ENCODE measurements around the gene SSBP2.

The SSBP2 gene

DNA sequence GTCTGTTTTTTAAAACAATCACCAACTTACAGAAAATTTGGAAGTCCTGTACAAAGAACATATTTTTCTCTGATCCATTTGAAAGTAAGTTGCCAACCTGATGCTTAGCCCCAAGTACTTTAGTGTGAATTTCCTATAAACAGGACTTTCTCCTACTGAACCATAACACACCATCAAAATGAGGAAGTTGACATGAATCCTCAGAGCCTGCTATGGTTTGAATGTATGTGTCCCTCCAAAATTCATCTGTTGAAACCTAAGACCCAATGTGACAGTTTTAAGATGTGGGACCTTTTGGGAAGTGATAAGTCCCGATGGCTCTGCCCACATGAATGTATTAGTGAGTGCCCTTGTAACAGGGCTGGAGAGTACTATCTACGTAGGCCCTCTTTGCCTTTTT lies 350.5 kb downstream of the SSBP2 start:
- no peak overlapping the region for H3K27ac ChIP-seq (ENCODE audit: low read length)
- DNase-seq = no peak
- no peaks in the 10 kb centered on the region for H3K4me1 ChIP-seq (ENCODE audit: insufficient read depth, low read length)
- H3K9ac ChIP-seq (ENCODE audit: low read depth, low read length) = no peak overlapping the region
- ATAC-seq (ENCODE audit: insufficient read depth, low read depth) = 0 out of 3 replicates have a peak, but pooled peaks have one; percentile 15
- H3K27me3 ChIP-seq (ENCODE audit: insufficient read depth, low read length, poor library complexity) = no peaks in the 10 kb centered on the region
- TF ChIP-seq, protein P1, sequence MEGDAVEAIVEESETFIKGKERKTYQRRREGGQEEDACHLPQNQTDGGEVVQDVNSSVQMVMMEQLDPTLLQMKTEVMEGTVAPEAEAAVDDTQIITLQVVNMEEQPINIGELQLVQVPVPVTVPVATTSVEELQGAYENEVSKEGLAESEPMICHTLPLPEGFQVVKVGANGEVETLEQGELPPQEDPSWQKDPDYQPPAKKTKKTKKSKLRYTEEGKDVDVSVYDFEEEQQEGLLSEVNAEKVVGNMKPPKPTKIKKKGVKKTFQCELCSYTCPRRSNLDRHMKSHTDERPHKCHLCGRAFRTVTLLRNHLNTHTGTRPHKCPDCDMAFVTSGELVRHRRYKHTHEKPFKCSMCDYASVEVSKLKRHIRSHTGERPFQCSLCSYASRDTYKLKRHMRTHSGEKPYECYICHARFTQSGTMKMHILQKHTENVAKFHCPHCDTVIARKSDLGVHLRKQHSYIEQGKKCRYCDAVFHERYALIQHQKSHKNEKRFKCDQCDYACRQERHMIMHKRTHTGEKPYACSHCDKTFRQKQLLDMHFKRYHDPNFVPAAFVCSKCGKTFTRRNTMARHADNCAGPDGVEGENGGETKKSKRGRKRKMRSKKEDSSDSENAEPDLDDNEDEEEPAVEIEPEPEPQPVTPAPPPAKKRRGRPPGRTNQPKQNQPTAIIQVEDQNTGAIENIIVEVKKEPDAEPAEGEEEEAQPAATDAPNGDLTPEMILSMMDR (IDR thresholded peaks at IDR 0.05; ENCODE audit: borderline replicate concordance, extremely low read depth, low read length, poor library complexity, severe bottlenecking) = no peak
- TF ChIP-seq EZH2 (IDR thresholded peaks at IDR 0.05; ENCODE audit: borderline replicate concordance, low read depth, low read length, severe bottlenecking) = no peak
- no peaks in the 10 kb centered on the region for H3K79me2 ChIP-seq (ENCODE audit: insufficient read depth, low read length)
- no peak overlapping the region for H3K4me3 ChIP-seq (ENCODE audit: low read depth in 1 of 2, low read length in 2 of 2)
- H2AFZ ChIP-seq (ENCODE audit: low read depth, low read length) = no peak overlapping the region
- no peaks in the 10 kb centered on the region for H3K9me3 ChIP-seq (ENCODE audit: insufficient read depth, low read length, severe bottlenecking)
- H3K4me2 ChIP-seq (ENCODE audit: insufficient read depth, low read length) = no peak overlapping the region
- no peaks in the 10 kb centered on the region for H3K36me3 ChIP-seq (ENCODE audit: insufficient read depth, low read length)
- no peaks in the 10 kb centered on the region for H4K20me1 ChIP-seq (ENCODE audit: insufficient read depth, low read length)

DNA sequence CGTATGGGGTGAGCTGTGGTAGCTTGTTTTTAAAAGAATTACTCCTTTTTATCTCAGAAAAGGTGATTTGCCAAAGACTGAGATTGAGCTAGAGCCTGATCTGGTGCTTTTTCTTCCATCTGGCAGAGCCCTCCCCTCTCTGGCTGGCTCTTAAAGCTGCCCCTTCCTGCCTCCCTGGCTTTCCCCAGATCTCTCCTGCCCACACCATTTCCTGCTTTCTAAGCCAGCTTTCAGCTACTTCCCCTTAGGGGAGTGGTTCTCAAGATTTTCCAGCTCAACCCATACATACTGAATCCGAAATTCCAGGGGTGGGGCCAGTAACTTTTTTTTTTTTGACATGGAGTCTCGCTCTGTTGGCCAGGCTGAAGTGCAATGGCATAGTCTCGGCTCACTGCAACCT lies 352.2 kb downstream of the SSBP2 start:
- H3K9ac ChIP-seq (ENCODE audit: low read depth, low read length) = no peak overlapping the region
- no peak overlapping the region for H3K4me2 ChIP-seq (ENCODE audit: insufficient read depth, low read length)
- H3K27me3 ChIP-seq (ENCODE audit: insufficient read depth, low read length, poor library complexity) = no peaks in the 10 kb centered on the region
- H3K36me3 ChIP-seq (ENCODE audit: insufficient read depth, low read length) = no peaks in the 10 kb centered on the region
- H3K79me2 ChIP-seq (ENCODE audit: insufficient read depth, low read length) = no peaks in the 10 kb centered on the region
- H3K4me1 ChIP-seq (ENCODE audit: insufficient read depth, low read length) = no peaks in the 10 kb centered on the region
- H3K9me3 ChIP-seq (ENCODE audit: insufficient read depth, low read length, severe bottlenecking) = no peaks in the 10 kb centered on the region
- DNase-seq (no peak), ATAC-seq (ENCODE audit: insufficient read depth, low read depth) (peak; percentile 48; the same call in 1 of the 3 replicates)
- no peaks in the 10 kb centered on the region for H4K20me1 ChIP-seq (ENCODE audit: insufficient read depth, low read length)
- no peak for TF ChIP-seq EZH2 (IDR thresholded peaks at IDR 0.05; ENCODE audit: borderline replicate concordance, low read depth, low read length, severe bottlenecking)
- TF ChIP-seq, protein P1 (IDR thresholded peaks at IDR 0.05; ENCODE audit: borderline replicate concordance, extremely low read depth, low read length, poor library complexity, severe bottlenecking) = no peak
- no peak overlapping the region for H3K4me3 ChIP-seq (ENCODE audit: low read depth in 1 of 2, low read length in 2 of 2)
- no peak overlapping the region for H2AFZ ChIP-seq (ENCODE audit: low read depth, low read length)
- no peak overlapping the region for H3K27ac ChIP-seq (ENCODE audit: low read length)

DNA sequence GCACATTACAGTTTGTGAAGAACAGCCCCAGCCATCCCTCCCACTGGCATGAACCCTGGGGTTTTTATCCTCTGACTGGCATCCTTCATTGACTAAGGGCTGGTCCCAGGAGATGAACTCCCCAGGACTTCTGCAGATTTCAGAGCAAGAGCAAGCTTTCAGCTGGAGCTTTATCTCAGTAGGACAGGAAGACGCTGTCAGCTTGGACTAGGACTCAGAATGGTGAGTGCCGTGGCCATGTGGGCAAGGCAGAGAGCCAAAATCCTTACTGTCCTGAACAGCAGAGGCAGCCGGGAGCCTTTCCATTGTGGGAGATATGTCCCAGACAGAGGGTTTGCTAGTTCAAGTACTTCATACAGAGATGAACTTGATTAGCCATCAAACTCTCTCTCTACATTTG lies 353.7 kb downstream of the SSBP2 start:
- DNase-seq = no peak
- H2AFZ ChIP-seq (ENCODE audit: low read depth, low read length) = no peak overlapping the region
- H3K4me2 ChIP-seq (ENCODE audit: insufficient read depth, low read length) = no peak overlapping the region

More for the DNA sequence above, 353.7 kb downstream of the SSBP2 start:
- no peak overlapping the region for H3K27ac ChIP-seq (ENCODE audit: low read length)
- no peak overlapping the region for H3K9ac ChIP-seq (ENCODE audit: low read depth, low read length)
- H3K79me2 ChIP-seq (ENCODE audit: insufficient read depth, low read length) = no peaks in the 10 kb centered on the region
- no peak for TF ChIP-seq EZH2 (IDR thresholded peaks at IDR 0.05; ENCODE audit: borderline replicate concordance, low read depth, low read length, severe bottlenecking)
- TF ChIP-seq, protein P1 (IDR thresholded peaks at IDR 0.05; ENCODE audit: borderline replicate concordance, extremely low read depth, low read length, poor library complexity, severe bottlenecking) = no peak
- H3K4me3 ChIP-seq (ENCODE audit: low read depth in 1 of 2, low read length in 2 of 2) = no peak overlapping the region
- no peaks in the 10 kb centered on the region for H3K27me3 ChIP-seq (ENCODE audit: insufficient read depth, low read length, poor library complexity)
- H4K20me1 ChIP-seq (ENCODE audit: insufficient read depth, low read length) = no peaks in the 10 kb centered on the region
- H3K9me3 ChIP-seq (ENCODE audit: insufficient read depth, low read length, severe bottlenecking) = no peaks in the 10 kb centered on the region
- H3K36me3 ChIP-seq (ENCODE audit: insufficient read depth, low read length) = no peaks in the 10 kb centered on the region
- H3K4me1 ChIP-seq (ENCODE audit: insufficient read depth, low read length) = no peaks in the 10 kb centered on the region
- no peak for ATAC-seq (ENCODE audit: insufficient read depth, low read depth)
